Measurements from ENCODE around the gene AMT. TPM values are rescaled to one million over a fixed set of nuclear protein-coding genes. Genes with fewer than 3 reads are reported as not detected.

Gene AMT
- total RNA-seq, 1 donor from 2014 or later: 7.0 TPM

DNA sequence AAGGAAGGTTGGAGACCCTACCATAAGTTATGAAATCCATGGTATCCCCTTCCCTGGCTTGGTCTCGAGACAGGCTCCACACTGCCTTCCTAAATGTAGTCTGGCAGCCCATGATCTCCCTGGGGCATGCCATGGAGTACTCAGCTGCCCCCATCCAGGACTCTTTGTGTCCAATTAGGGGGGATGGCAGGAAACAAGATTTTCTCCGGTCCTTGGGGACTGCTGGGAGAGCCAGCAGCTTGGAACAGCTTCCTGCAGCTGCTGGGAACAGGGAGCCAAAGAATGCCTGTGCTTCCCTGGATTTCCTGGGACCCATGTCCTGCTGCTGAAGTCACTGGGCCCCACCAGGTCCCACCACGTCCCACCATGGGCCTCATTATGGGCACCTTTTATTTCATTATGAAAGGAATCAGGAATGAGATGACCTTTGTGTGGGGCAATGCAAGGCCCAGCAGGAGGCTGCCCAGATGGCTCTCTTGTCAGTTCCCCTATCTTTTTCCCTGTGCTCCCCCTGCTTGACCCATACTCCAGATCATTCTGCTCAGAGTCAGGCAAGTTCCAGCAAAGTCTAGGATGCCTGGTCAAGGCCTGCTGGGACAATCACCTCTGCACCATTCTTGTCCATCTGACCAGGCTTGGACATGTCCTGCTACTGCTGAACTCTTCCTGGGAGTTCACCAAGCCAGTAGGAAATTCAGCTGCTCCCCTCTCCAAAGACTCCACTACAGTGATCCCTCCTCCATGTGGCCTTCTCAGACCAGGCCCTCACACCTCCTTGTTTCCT lies 32.8 kb upstream of the AMT start:
- no peak for ATAC-seq (ENCODE audit: low read depth)
- intact Hi-C loops (cut with micrococcal nuclease): no loop called here
- TF ChIP-seq, protein P1, sequence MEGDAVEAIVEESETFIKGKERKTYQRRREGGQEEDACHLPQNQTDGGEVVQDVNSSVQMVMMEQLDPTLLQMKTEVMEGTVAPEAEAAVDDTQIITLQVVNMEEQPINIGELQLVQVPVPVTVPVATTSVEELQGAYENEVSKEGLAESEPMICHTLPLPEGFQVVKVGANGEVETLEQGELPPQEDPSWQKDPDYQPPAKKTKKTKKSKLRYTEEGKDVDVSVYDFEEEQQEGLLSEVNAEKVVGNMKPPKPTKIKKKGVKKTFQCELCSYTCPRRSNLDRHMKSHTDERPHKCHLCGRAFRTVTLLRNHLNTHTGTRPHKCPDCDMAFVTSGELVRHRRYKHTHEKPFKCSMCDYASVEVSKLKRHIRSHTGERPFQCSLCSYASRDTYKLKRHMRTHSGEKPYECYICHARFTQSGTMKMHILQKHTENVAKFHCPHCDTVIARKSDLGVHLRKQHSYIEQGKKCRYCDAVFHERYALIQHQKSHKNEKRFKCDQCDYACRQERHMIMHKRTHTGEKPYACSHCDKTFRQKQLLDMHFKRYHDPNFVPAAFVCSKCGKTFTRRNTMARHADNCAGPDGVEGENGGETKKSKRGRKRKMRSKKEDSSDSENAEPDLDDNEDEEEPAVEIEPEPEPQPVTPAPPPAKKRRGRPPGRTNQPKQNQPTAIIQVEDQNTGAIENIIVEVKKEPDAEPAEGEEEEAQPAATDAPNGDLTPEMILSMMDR (IDR thresholded peaks at IDR 0.05): no peak
- ChIA-PET POLR2A (interaction anchor here (0.6 kb wide), 1 partner anchor 115 kb away, joined by 3 read pairs; the partner anchor contains the start of gene USP4), CTCF (interaction anchor here (0.8 to 1.4 kb wide), 2 partner anchors 85 to 217 kb away, joined by 3 to 4 read pairs; no protein-coding TSS in a partner anchor)
- H3K36me3 Mint-ChIP-seq (ENCODE audit: low read depth): no peaks in the 10 kb centered on the region
- DNase-seq: no peak
- H3K27ac Mint-ChIP-seq: no peak overlapping the region
- no peaks in the 10 kb centered on the region for H3K4me1 Mint-ChIP-seq
- no peak overlapping the region for H3K4me3 Mint-ChIP-seq
- H3K9me3 Mint-ChIP-seq: no peaks in the 10 kb centered on the region
- H3K27me3 Mint-ChIP-seq: no peaks in the 10 kb centered on the region

DNA sequence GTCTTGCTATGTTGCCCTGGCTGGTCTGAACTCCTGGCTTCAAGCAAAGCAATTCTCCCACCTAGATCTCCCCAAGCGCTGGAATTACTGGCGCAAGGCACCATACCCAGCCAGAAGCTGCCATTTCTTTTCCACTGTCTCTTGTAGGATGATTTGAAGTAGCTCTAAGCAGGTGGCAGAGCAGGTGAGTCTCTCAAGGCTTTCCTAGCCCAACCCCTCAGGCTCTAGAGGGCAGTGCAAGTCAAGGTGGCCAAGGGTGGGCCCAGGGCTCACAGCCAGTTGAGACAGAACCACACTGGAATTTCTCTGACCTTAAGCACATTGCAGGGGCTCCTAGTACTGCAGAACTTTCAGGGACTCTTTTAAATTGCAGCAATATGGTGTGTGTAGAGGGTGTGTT lies 32.2 kb upstream of the AMT start:
- H3K4me1 Mint-ChIP-seq: no peaks in the 10 kb centered on the region
- no peaks in the 10 kb centered on the region for H3K27me3 Mint-ChIP-seq
- CTCF ChIA-PET: interaction anchor here (0.8 to 1.4 kb wide), 2 partner anchors 85 to 217 kb away, joined by 3 to 4 read pairs; no protein-coding TSS in a partner anchor
- POLR2A ChIA-PET: interaction anchor here (0.6 kb wide), 1 partner anchor 114 kb away, joined by 3 read pairs; the partner anchor contains the start of gene USP4
- no peak overlapping the region for H3K27ac Mint-ChIP-seq
- H3K4me3 Mint-ChIP-seq: no peak overlapping the region
- no peak for ATAC-seq (ENCODE audit: low read depth)
- intact Hi-C loops (cut with micrococcal nuclease): no loop called here
- no peaks in the 10 kb centered on the region for H3K36me3 Mint-ChIP-seq (ENCODE audit: low read depth)
- H3K9me3 Mint-ChIP-seq: no peaks in the 10 kb centered on the region
- TF ChIP-seq, protein P1 (IDR thresholded peaks at IDR 0.05): no peak
- no peak for DNase-seq

DNA sequence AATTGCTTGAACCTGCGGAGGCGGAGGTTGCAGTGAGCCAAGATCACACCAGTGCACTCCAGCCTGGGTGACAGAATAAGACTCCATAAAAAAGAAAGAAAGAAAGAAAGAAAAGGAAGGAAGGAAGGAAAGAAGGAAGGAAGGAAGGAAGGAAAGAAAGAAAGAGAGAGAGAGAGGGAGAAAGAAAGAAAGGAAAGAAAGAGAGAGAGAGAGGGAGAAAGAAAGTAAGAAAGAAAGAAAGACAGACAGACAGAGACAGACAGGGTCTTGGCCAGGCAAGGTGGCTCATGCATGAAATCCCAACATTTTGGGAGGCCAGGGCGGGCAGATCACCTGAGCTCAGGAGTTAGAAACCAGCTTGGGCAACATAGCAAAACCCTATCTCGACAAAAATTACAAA lies 31.3 kb upstream of the AMT start:
- ATAC-seq (ENCODE audit: low read depth): no peak
- Mint-ChIP-seq H3K36me3 (ENCODE audit: low read depth) (no peaks in the 10 kb centered on the region), H3K4me3 (no peak overlapping the region), H3K4me1 (peaks cover 4% of the 10 kb centered on the region), H3K27me3 (no peaks in the 10 kb centered on the region), H3K9me3 (no peaks in the 10 kb centered on the region), H3K27ac (no peak overlapping the region)
- ChIA-PET CTCF (interaction anchor here (1.2 kb wide), 1 partner anchor 38 kb away, joined by 3 read pairs; no protein-coding TSS in a partner anchor), POLR2A (no interaction called here)
- TF ChIP-seq, protein P1 (IDR thresholded peaks at IDR 0.05): no peak
- no peak for DNase-seq
- intact Hi-C loops (cut with micrococcal nuclease): no loop called here

DNA sequence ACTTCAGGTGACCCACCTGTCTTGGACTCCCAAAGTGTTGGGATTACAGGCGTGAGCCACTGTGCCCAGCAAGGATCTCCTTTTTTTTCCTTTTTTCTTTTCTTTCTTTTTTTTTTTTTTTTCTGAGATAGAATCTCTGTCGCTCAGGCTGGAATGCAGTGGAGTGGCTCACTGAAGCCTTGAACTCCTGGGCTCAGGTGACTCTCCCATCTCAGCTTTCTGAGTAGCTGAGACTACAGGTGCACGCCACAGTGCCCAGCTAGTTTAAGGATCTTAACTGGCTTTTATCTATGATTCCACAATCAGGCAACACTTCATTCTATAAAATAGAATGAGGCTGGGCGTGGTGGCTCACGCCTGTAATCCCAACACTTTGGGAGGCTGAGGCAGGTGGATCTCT lies 23.1 kb upstream of the AMT start:
- CTCF ChIA-PET: interaction anchor here (2.0 to 2.6 kb wide), 2 partner anchors 16 to 105 kb away, joined by 8 to 20 read pairs; partner anchors contain the start of genes NICN1 and USP4
- Mint-ChIP-seq H3K9me3 (no peaks in the 10 kb centered on the region), H3K27me3 (no peaks in the 10 kb centered on the region), H3K27ac (peak overlapping the region; percentile 35), H3K4me3 (no peak overlapping the region), H3K4me1 (peaks cover 22% of the 10 kb centered on the region), H3K36me3 (ENCODE audit: low read depth) (no peaks in the 10 kb centered on the region)
- ATAC-seq (ENCODE audit: low read depth) (no peak), DNase-seq (no peak)
- TF ChIP-seq, protein P1 (IDR thresholded peaks at IDR 0.05): no peak
- POLR2A ChIA-PET: interaction anchor here (0.6 to 3.2 kb wide), 11 partner anchors 16 to 438 kb away, joined by 3 to 63 read pairs (median 6); partner anchors contain the start of genes DAG1, NICN1, RHOA and TCTA
- intact Hi-C loops (cut with micrococcal nuclease): loop anchor here (10.0 kb wide), 1 partner anchor 351 kb away; the partner anchor contains the start of gene QRICH1

DNA sequence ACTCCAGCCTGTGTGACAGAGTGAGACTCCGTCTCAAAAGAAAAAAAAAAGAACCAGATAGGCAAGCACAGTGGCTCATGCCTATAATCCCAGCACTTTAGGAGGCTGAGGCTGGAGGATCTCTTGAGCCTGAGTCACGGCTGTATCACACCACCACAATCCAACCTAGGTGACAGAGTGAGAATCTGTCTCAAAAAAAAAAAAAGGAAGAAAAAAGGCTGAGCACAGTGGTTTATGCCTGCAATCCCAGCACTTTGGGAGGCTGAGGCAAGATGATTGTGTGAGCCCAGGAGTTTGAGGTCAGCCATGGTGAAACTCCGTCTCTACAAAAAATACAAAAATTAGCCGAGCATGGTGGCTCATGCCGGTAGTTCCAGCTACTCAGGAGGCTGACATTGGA lies 12.5 kb upstream of the AMT start:
- H3K36me3 Mint-ChIP-seq (ENCODE audit: low read depth): no peaks in the 10 kb centered on the region
- H3K4me1 Mint-ChIP-seq: peaks cover 4% of the 10 kb centered on the region
- no peaks in the 10 kb centered on the region for H3K9me3 Mint-ChIP-seq
- intact Hi-C loops (cut with micrococcal nuclease): no loop called here
- no peaks in the 10 kb centered on the region for H3K27me3 Mint-ChIP-seq
- ChIA-PET CTCF (no interaction called here), POLR2A (interaction anchor here (0.7 kb wide), 1 partner anchor 31 kb away, joined by 3 read pairs; no protein-coding TSS in a partner anchor)
- no peak overlapping the region for H3K27ac Mint-ChIP-seq
- ATAC-seq (ENCODE audit: low read depth) (no peak), DNase-seq (no peak)
- TF ChIP-seq, protein P1 (IDR thresholded peaks at IDR 0.05): no peak
- no peak overlapping the region for H3K4me3 Mint-ChIP-seq

Measured in activated B cell treated with CpG ODN at 0.5 μM for 24 hours (primary cell).